KMS-11 (cell line): ENCODE results near the gene SYPL1.

Source experiments
- H2AFZ ChIP-seq: fragments of 200-600 bp; sonication (generic); 2 replicates; pipeline ENCODE4 v1.6.1; 2016; ENCODE audit warnings: antibody characterized with exemption, mixed run types, low read depth
- H3K27ac ChIP-seq: fragments of 200-600 bp; sonication (generic); 2 replicates; pipeline ENCODE4 v1.6.1; 2016; ENCODE audit warnings: mild to moderate bottlenecking, mixed run types
- H3K27me3 ChIP-seq: fragments of 200-600 bp; sonication (generic); 2 replicates; pipeline ENCODE4 v1.6.1; 2017; ENCODE audit warnings: mild to moderate bottlenecking, low read depth, mixed run types, moderate library complexity; ENCODE audit not compliant: insufficient read depth
- H3K36me3 ChIP-seq: fragments of 200-600 bp; sonication (generic); 2 replicates; pipeline ENCODE4 v1.6.1; 2017; ENCODE audit warnings: mild to moderate bottlenecking, mixed run types; ENCODE audit not compliant: insufficient read depth
- H3K4me1 ChIP-seq: fragments of 200-600 bp; sonication (generic); 2 replicates; pipeline ENCODE4 v1.6.1; 2016; ENCODE audit warnings: mild to moderate bottlenecking, low read depth, mixed run types; ENCODE audit not compliant: poor library complexity, severe bottlenecking
- H3K4me2 ChIP-seq: fragments of 200-600 bp; sonication (generic); 2 replicates; pipeline ENCODE4 v1.7.0; 2016; ENCODE audit warnings: mild to moderate bottlenecking, mixed run types
- H3K4me3 ChIP-seq: fragments of 200-600 bp; sonication (generic); IDR thresholded peaks from 2 replicates; pipeline ENCODE4 v1.6.1; 2017; ENCODE audit warnings: low read depth, low read length, mixed read lengths; ENCODE audit not compliant: insufficient read depth
- H3K79me2 ChIP-seq: fragments of 200-600 bp; sonication (generic); 2 replicates; pipeline ENCODE4 v1.6.1; 2016; ENCODE audit warnings: low read depth, mixed run types; ENCODE audit not compliant: insufficient read depth
- H3K9ac ChIP-seq: fragments of 200-600 bp; sonication (generic); 2 replicates; pipeline ENCODE4 v1.6.1; 2016; ENCODE audit warnings: mild to moderate bottlenecking, mixed run types
- H4K20me1 ChIP-seq: fragments of 200-600 bp; sonication (generic); 2 replicates; pipeline ENCODE4 v1.6.1; 2016; ENCODE audit warnings: mild to moderate bottlenecking, mixed run types; ENCODE audit not compliant: insufficient read depth
- TF ChIP-seq, protein P1 (sequence below): fragments of 200-600 bp; sonication (generic); conservative IDR thresholded peaks from 2 replicates; pipeline ENCODE4 v1.6.1; 2017; ENCODE audit warnings: low read depth, mild to moderate bottlenecking, antibody characterized with exemption, low read length, moderate library complexity, mixed read lengths

The SYPL1 gene

DNA sequence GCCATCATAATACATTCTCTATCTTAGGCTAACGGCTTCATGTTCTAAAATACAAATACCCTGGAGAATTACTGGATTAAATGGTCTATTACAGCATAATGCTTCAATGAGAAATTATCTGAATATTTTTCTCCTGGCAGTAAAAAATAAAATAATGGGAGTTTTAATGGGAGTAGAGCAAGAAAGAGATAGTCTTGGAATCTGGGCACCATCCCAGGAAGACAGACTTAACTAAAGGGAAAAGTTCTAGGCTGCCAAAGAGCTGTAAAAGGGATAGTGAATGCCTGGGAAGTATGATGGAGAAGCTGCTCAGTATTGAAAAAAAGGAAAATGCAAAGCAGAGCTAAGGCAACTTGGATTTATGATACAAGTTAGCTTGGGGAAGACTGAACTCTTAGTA is 12.1 kb upstream of the SYPL1 start:
- Histone ChIP-seq H3K79me2 (no peaks in the 10 kb centered on the region), H3K27me3 (no peaks in the 10 kb centered on the region), H3K4me3 (no peak overlapping the region), H2AFZ (no peak overlapping the region), H3K27ac (no peak overlapping the region), H3K36me3 (no peaks in the 10 kb centered on the region), H3K9ac (no peak overlapping the region), H3K4me1 (no peaks in the 10 kb centered on the region), H4K20me1 (no peaks in the 10 kb centered on the region), H3K4me2 (no peak overlapping the region)
- TF ChIP-seq, protein P1, sequence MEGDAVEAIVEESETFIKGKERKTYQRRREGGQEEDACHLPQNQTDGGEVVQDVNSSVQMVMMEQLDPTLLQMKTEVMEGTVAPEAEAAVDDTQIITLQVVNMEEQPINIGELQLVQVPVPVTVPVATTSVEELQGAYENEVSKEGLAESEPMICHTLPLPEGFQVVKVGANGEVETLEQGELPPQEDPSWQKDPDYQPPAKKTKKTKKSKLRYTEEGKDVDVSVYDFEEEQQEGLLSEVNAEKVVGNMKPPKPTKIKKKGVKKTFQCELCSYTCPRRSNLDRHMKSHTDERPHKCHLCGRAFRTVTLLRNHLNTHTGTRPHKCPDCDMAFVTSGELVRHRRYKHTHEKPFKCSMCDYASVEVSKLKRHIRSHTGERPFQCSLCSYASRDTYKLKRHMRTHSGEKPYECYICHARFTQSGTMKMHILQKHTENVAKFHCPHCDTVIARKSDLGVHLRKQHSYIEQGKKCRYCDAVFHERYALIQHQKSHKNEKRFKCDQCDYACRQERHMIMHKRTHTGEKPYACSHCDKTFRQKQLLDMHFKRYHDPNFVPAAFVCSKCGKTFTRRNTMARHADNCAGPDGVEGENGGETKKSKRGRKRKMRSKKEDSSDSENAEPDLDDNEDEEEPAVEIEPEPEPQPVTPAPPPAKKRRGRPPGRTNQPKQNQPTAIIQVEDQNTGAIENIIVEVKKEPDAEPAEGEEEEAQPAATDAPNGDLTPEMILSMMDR, result no peak

DNA sequence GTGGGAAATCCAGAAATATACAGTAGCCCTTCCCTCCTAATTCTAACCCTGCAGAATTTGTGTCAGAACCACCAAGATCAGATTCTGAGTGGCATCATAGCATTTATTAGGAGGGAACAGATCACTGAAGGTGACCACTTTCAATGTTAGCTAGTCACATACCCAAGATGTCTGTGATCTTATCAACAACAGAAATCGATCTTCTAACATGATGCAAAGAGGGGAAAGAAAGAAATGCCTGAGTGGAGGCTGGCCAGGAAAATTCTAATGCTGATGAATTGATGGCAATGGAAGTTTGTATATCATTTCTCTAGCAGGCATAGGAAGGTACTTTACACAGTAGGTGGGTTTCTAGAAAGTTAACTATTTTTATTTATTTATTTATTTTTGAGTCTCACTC is 10.6 kb upstream of the SYPL1 start:
- Histone ChIP-seq H3K9ac (no peak overlapping the region), H3K4me3 (no peak overlapping the region), H3K4me2 (no peak overlapping the region), H3K79me2 (no peaks in the 10 kb centered on the region), H2AFZ (no peak overlapping the region), H4K20me1 (no peaks in the 10 kb centered on the region), H3K27ac (no peak overlapping the region), H3K4me1 (no peaks in the 10 kb centered on the region), H3K36me3 (no peaks in the 10 kb centered on the region), H3K27me3 (no peaks in the 10 kb centered on the region)
- TF ChIP-seq, protein P1, result no peak

DNA sequence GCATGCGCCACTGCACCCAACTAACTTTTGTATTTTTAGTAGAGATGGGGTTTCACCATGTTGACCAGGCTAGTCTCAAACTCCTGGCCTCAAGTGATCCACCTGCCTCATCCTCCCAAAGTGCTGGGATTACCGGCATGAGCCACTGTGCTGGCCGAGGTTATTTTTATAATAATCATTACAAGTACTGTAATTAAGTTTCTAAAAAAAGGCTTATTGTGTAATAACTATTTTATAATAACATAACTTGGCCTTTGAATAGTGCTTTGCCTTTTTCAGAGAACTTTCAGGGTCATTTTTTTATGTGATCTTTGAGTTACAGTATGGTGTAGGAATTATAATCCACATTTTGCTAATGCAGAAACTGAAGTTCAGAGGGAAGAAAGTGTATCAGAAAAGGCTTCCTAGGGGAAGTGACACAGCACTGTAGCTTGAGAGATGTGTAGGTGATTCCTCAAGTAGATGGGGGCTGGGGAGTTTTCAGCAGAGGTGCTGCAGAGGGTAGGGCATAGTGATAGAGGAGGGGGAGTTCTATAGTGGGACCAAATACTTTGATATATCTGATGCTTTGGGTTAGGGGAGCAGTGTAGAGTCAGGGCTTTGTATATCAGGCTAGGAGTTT is 9.2 kb upstream of the SYPL1 start:
- Histone ChIP-seq H3K36me3 (no peaks in the 10 kb centered on the region), H4K20me1 (no peaks in the 10 kb centered on the region), H3K9ac (no peak overlapping the region), H3K27me3 (no peaks in the 10 kb centered on the region), H3K4me2 (no peak overlapping the region), H3K4me3 (no peak overlapping the region), H3K79me2 (no peaks in the 10 kb centered on the region), H2AFZ (no peak overlapping the region), H3K27ac (no peak overlapping the region), H3K4me1 (no peaks in the 10 kb centered on the region)
- TF ChIP-seq, protein P1, result no peak

DNA sequence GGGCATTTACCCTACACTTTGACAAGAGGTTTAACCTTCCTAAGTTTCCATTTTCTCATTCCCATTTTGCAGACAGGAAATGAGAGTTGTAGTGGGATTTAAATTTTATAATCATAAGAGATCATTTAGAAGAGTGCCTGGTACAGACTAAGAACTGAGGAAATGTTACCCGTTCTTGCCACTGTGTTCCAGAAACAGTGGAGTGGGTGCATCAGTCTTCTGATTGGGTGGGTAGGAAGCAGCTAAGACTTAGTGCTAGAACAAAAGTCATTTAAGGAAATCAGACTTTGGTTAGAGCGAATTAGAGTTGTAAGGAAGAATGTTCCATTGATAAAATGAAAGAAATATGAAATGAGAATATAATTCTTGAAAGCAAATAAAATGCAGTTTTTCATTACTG is 8.4 kb upstream of the SYPL1 start:
- Histone ChIP-seq H2AFZ (no peak overlapping the region), H3K27me3 (no peaks in the 10 kb centered on the region), H3K4me2 (no peak overlapping the region), H3K27ac (no peak overlapping the region), H3K9ac (no peak overlapping the region), H3K4me1 (no peaks in the 10 kb centered on the region), H3K79me2 (no peaks in the 10 kb centered on the region), H3K4me3 (no peak overlapping the region), H4K20me1 (no peaks in the 10 kb centered on the region), H3K36me3 (no peaks in the 10 kb centered on the region)
- TF ChIP-seq, protein P1, result no peak
